Mesenchymal stem cell (in vitro differentiated cells and primary cell): ENCODE measurements around the gene NMRK2.

Source experiments
- DNase-seq: peaks from one replicate; pipeline ENCODE4 v3.0.0-alpha.2; 2013
- H2AFZ ChIP-seq: one replicate; pipeline ENCODE4 v1.6.1; 2013; ENCODE audit warnings: low read depth, mild to moderate bottlenecking, control low read depth, inconsistent platforms, low read length, moderate library complexity
- H2AK5ac ChIP-seq: 2 replicates; pipeline ENCODE4 v1.6.1; 2013; ENCODE audit warnings: low read length, moderate library complexity, mild to moderate bottlenecking, inconsistent platforms; ENCODE audit not compliant: severe bottlenecking
- H2BK120ac ChIP-seq: one replicate; pipeline ENCODE4 v1.6.1; 2013; ENCODE audit warnings: low read depth, mild to moderate bottlenecking, inconsistent platforms, low read length, moderate library complexity
- H2BK12ac ChIP-seq, 2 experiments: one replicate each; pipeline ENCODE4 v1.6.1; 2013; ENCODE audit warnings: inconsistent platforms in 2 of 2, low read length in 2 of 2, mild to moderate bottlenecking in 2 of 2, moderate library complexity in 2 of 2, control low read depth in 1 of 2
- H2BK15ac ChIP-seq: one replicate; pipeline ENCODE4 v1.6.1; 2013; ENCODE audit warnings: mild to moderate bottlenecking, low read depth, inconsistent platforms; ENCODE audit not compliant: poor library complexity, severe bottlenecking
- H2BK5ac ChIP-seq: 2 replicates; pipeline ENCODE4 v1.6.1; 2013; ENCODE audit warnings: low read depth, mild to moderate bottlenecking, low read length, control low read depth, inconsistent platforms; ENCODE audit not compliant: poor library complexity, severe bottlenecking
- H3K14ac ChIP-seq, 2 experiments: one replicate each; pipeline ENCODE4 v1.6.1; 2013; ENCODE audit warnings: inconsistent platforms in 2 of 2, low read length in 2 of 2, control low read depth in 1 of 2, mild to moderate bottlenecking in 1 of 2, moderate library complexity in 1 of 2
- H3K18ac ChIP-seq, 2 experiments: one replicate each; pipeline ENCODE4 v1.6.1; 2013; ENCODE audit warnings: inconsistent platforms in 2 of 2, low read length in 2 of 2, control low read depth in 1 of 2, low read depth in 1 of 2, mild to moderate bottlenecking in 1 of 2
- H3K23ac ChIP-seq, 2 experiments: one replicate each; pipeline ENCODE4 v1.6.1; 2013; ENCODE audit warnings: inconsistent platforms in 2 of 2, low read length in 2 of 2, mild to moderate bottlenecking in 2 of 2, moderate library complexity in 2 of 2, control low read depth in 1 of 2
- H3K27ac ChIP-seq: 2 replicates; pipeline ENCODE4 v1.5.1; 2013; ENCODE audit warnings: mild to moderate bottlenecking, moderate library complexity, low read length, control low read depth, inconsistent platforms; ENCODE audit not compliant: poor library complexity, severe bottlenecking
- H3K27me3 ChIP-seq, 2 experiments: 2 replicates each; pipeline versions ENCODE4 v1.6.1 to v1.7.0; 2013; ENCODE audit warnings: low read length in 2 of 2, mild to moderate bottlenecking in 2 of 2, moderate library complexity in 2 of 2, control low read depth in 1 of 2, inconsistent platforms in 1 of 2; ENCODE audit not compliant: control insufficient read depth in 1 of 2, insufficient read depth in 1 of 2
- H3K36me3 ChIP-seq, 2 experiments: 2 replicates each; pipeline versions ENCODE4 v1.6.1 to v1.7.0; 2013; ENCODE audit warnings: low read length in 2 of 2, control low read depth in 1 of 2, inconsistent platforms in 1 of 2, low read depth in 1 of 2, mild to moderate bottlenecking in 1 of 2; ENCODE audit not compliant: insufficient read depth in 2 of 2, control insufficient read depth in 1 of 2
- H3K4ac ChIP-seq, 2 experiments: one replicate each; pipeline ENCODE4 v1.6.1; 2013; ENCODE audit warnings: inconsistent platforms in 2 of 2, low read length in 2 of 2, mild to moderate bottlenecking in 2 of 2, moderate library complexity in 2 of 2, control low read depth in 1 of 2, low read depth in 1 of 2
- H3K4me1 ChIP-seq: 2 replicates; pipeline ENCODE4 v1.6.1; 2013; ENCODE audit warnings: low read depth, low read length, control low read depth; ENCODE audit not compliant: control insufficient read depth, insufficient read depth
- H3K4me2 ChIP-seq: 2 replicates; pipeline ENCODE4 v1.6.1; 2013; ENCODE audit warnings: low read length, mild to moderate bottlenecking, inconsistent platforms; ENCODE audit not compliant: poor library complexity, severe bottlenecking
- H3K4me3 ChIP-seq, 2 experiments: 2 replicates each; pipeline versions ENCODE4 v1.5.1 to v1.7.0; 2013; ENCODE audit warnings: low read length in 2 of 2, mild to moderate bottlenecking in 2 of 2, control low read depth in 1 of 2, low read depth in 1 of 2; ENCODE audit not compliant: insufficient read depth in 1 of 2
- H3K79me1 ChIP-seq: replicated peaks from 2 replicates; pipeline ENCODE4 v1.6.1; 2013; ENCODE audit warnings: mild to moderate bottlenecking, control low read depth, low read length, inconsistent platforms; ENCODE audit not compliant: poor library complexity, severe bottlenecking
- H3K9ac ChIP-seq: 2 replicates; pipeline ENCODE4 v1.7.0; 2013; ENCODE audit warnings: mild to moderate bottlenecking, low read length, moderate library complexity
- H3K9me3 ChIP-seq: 2 replicates; pipeline ENCODE4 v1.7.0; 2013; ENCODE audit warnings: mild to moderate bottlenecking, low read length; ENCODE audit not compliant: control insufficient read depth
- H4K8ac ChIP-seq: one replicate; pipeline ENCODE4 v1.6.1; 2013; ENCODE audit warnings: inconsistent platforms, mild to moderate bottlenecking, low read length, moderate library complexity
- H4K91ac ChIP-seq: one replicate; pipeline ENCODE4 v1.6.1; 2013; ENCODE audit warnings: mild to moderate bottlenecking, low read length, inconsistent platforms
- WGBS: methylation state at CpG from one replicate; pipeline ENCODE4 v1.1.7; 2013; ENCODE audit warnings: mixed read lengths; 5-methylcytosine and 5-hydroxymethylcytosine counted together

Gene NMRK2

GRCh38 chr19:3895788-3896187 lies 37.1 kb upstream of the NMRK2 start:
- H3K4me2 ChIP-seq = no peak overlapping the region
- H4K91ac ChIP-seq = no peak overlapping the region
- no peak overlapping the region for H3K18ac ChIP-seq
- no peak overlapping the region for H2BK5ac ChIP-seq
- no peaks in the 10 kb centered on the region for H3K4me1 ChIP-seq
- no peak overlapping the region for H3K4me3 ChIP-seq
- DNase-seq = no peak
- no peaks in the 10 kb centered on the region for H3K79me1 ChIP-seq
- peaks cover 0 to 26% of the 10 kb centered on the region in 2 experiments for H3K27me3 ChIP-seq
- H3K9me3 ChIP-seq = no peaks in the 10 kb centered on the region
- H3K36me3 ChIP-seq = no peaks in the 10 kb centered on the region
- no peak overlapping the region for H2BK15ac ChIP-seq
- H2AK5ac ChIP-seq = no peak overlapping the region
- no peak overlapping the region for H3K9ac ChIP-seq
- 94% methylated on average over 3 of the region's 5 CpGs for WGBS
- H4K8ac ChIP-seq = no peak overlapping the region
- no peak overlapping the region for H3K14ac ChIP-seq
- no peak overlapping the region for H3K27ac ChIP-seq
- H3K4ac ChIP-seq = no peak overlapping the region
- H3K23ac ChIP-seq = no peak overlapping the region
- H2BK12ac ChIP-seq = no peak overlapping the region
- no peak overlapping the region for H2AFZ ChIP-seq
- no peak overlapping the region for H2BK120ac ChIP-seq

DNA sequence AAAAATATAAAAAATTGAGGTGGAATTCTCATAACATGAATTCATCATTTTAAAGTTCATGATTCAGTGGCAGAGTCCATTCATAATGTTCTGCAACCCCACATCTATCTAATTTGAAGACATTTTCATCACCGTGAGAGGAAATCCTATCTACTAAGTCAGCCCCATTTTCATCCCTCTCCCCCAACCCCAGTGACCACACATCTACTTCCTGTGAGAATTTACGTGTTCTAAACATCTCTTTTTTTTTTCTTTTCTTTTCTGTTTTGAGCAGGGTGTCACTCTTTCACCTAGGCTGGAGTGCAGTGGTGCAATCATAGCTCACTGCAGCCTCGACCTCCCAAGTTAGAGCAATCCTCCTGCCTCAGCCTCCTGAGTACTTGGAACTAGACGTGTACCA lies 34.9 kb upstream of the NMRK2 start:
- WGBS = 81% methylated on average over 4 of the region's 4 CpGs

GRCh38 chr19:3898426-3898825 lies 34.4 kb upstream of the NMRK2 start:
- no peak overlapping the region for H2BK15ac ChIP-seq
- no peak overlapping the region for H2AK5ac ChIP-seq
- H3K36me3 ChIP-seq = no peaks in the 10 kb centered on the region
- H3K4me2 ChIP-seq = no peak overlapping the region
- H2AFZ ChIP-seq = no peak overlapping the region
- H2BK5ac ChIP-seq = no peak overlapping the region
- peaks cover 0 to 32% of the 10 kb centered on the region in 2 experiments for H3K27me3 ChIP-seq
- no peak overlapping the region for H2BK120ac ChIP-seq
- H3K18ac ChIP-seq = no peak overlapping the region
- no peak for DNase-seq
- no peak overlapping the region for H3K4me3 ChIP-seq
- no peak overlapping the region for H3K9ac ChIP-seq
- no peak overlapping the region for H3K14ac ChIP-seq
- WGBS = 84% methylated on average over 3 of the region's 3 CpGs
- H4K8ac ChIP-seq = no peak overlapping the region
- H2BK12ac ChIP-seq = no peak overlapping the region
- no peak overlapping the region for H3K23ac ChIP-seq
- H3K27ac ChIP-seq = no peak overlapping the region
- H3K9me3 ChIP-seq = no peaks in the 10 kb centered on the region
- H3K79me1 ChIP-seq = no peaks in the 10 kb centered on the region
- no peak overlapping the region for H4K91ac ChIP-seq
- H3K4me1 ChIP-seq = no peaks in the 10 kb centered on the region
- H3K4ac ChIP-seq = no peak overlapping the region

More for the DNA sequence above, 34.9 kb upstream of the NMRK2 start:
- no peak overlapping the region for H4K8ac ChIP-seq
- H2AK5ac ChIP-seq = no peak overlapping the region
- H2BK12ac ChIP-seq = no peak overlapping the region
- no peak overlapping the region for H3K4me2 ChIP-seq
- H3K23ac ChIP-seq = no peak overlapping the region
- peaks cover 0 to 34% of the 10 kb centered on the region in 2 experiments for H3K27me3 ChIP-seq
- no peaks in the 10 kb centered on the region for H3K79me1 ChIP-seq
- H3K4ac ChIP-seq = no peak overlapping the region
- H2AFZ ChIP-seq = no peak overlapping the region
- H2BK15ac ChIP-seq = no peak overlapping the region
- no peaks in the 10 kb centered on the region for H3K36me3 ChIP-seq
- H3K9me3 ChIP-seq = no peaks in the 10 kb centered on the region
- no peak overlapping the region for H3K14ac ChIP-seq
- no peak overlapping the region for H3K9ac ChIP-seq
- DNase-seq = no peak
- no peak overlapping the region for H4K91ac ChIP-seq
- H3K18ac ChIP-seq = no peak overlapping the region
- no peak overlapping the region for H2BK5ac ChIP-seq
- no peak overlapping the region for H3K4me3 ChIP-seq
- no peak overlapping the region for H2BK120ac ChIP-seq
- no peaks in the 10 kb centered on the region for H3K4me1 ChIP-seq
- H3K27ac ChIP-seq = no peak overlapping the region

- H3K23ac ChIP-seq = no peak overlapping the region
- peaks cover 0 to 30% of the 10 kb centered on the region in 2 experiments for H3K27me3 ChIP-seq
- no peak for DNase-seq
- H4K91ac ChIP-seq = no peak overlapping the region
- no peak overlapping the region for H2AFZ ChIP-seq
- no peaks in the 10 kb centered on the region for H3K4me1 ChIP-seq
- no peak overlapping the region for H3K4me2 ChIP-seq
- H3K36me3 ChIP-seq = no peaks in the 10 kb centered on the region
- no peak overlapping the region for H2BK5ac ChIP-seq
- H3K14ac ChIP-seq = no peak overlapping the region
- no peak overlapping the region for H3K18ac ChIP-seq
- WGBS = 91% methylated on average over 18 of the region's 18 CpGs
- H4K8ac ChIP-seq = no peak overlapping the region
- no peak overlapping the region for H3K4ac ChIP-seq
- H3K79me1 ChIP-seq = no peaks in the 10 kb centered on the region
- H2BK12ac ChIP-seq = no peak overlapping the region
- H3K9ac ChIP-seq = no peak overlapping the region
- no peak overlapping the region for H3K27ac ChIP-seq
- H2BK15ac ChIP-seq = no peak overlapping the region
- no peak overlapping the region for H2BK120ac ChIP-seq
- H3K9me3 ChIP-seq = no peaks in the 10 kb centered on the region
- H2AK5ac ChIP-seq = no peak overlapping the region
- no peak overlapping the region for H3K4me3 ChIP-seq
Observed at GRCh38 chr19:3899531-3900294, 33.2 kb upstream of the NMRK2 start.
